AG04449 (cell line): ENCODE data around the gene IL1RN.

ENCODE experiments used
- CTCF ChIA-PET: fragments of 350-600 bp; formaldehyde crosslinking; extraction: SDS; loops from one replicate; lab custom pipeline; 2021; ENCODE audit warnings: antibody characterized with exemption; lab: Yijun Ruan, JAX
- POLR2A ChIA-PET: fragments of 400-600, 350-600 bp; formaldehyde crosslinking; extraction: SDS; loops from one replicate; lab custom pipeline; 2020; ENCODE audit warnings: antibody characterized with exemption, inconsistent platforms; lab: Yijun Ruan, JAX
- DNase-seq: peaks from one replicate; pipeline ENCODE4 v3.0.0-alpha.2; 2010; ENCODE audit warnings: low read depth, low spot score
- H3K4me3 ChIP-seq: 2 replicates; pipeline ENCODE4 v1.5.1; 2011; ENCODE audit warnings: low read depth, mild to moderate bottlenecking, control low read depth, low read length
- TF ChIP-seq, protein P1 (sequence below): IDR thresholded peaks from one replicate; pipeline ENCODE4 v1.5.1; 2011; ENCODE audit warnings: mild to moderate bottlenecking, moderate library complexity, low read length, control low read depth, inconsistent platforms; ENCODE audit not compliant: insufficient read depth; ENCODE audit errors: missing control alignments

The IL1RN gene

DNA sequence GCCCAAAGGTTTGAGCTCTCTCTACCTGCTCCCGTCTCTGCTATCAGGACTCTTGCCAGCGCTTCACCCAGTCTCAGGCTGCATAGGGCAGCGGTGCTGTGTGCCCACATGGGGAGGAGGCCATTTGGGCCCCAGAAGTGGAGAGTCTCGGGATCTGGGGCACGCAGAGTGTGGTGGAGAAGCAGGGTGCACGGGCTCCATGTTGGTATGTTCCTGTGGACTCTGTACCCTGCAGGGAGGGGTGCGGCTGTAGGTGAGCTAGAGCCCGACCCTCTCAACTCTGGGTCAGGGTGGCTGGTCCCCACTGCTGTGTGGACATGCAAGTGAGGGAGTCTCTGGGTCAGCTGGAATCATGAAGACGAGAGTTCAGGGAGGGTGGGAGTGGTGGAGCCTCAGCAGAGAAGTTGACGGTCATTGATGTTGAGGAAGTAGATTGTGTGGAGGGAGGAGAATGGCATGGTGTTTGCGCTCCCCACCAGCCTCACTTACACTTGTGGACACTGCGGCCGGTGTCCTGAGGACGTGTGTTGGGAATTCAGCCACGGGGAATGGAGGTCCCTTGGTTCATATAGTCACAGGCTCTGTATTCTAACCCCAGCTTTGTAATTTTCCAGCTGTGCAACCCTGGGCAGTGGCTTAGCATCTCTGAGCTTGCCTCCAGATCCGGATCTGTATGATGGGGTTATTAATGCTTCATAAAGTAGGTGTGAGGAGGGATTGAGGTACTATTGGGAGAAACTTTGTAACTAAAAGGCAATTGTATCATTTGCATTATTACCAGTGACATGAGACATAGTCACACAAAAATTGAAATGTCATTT, 45.5 kb downstream of the IL1RN start:
- POLR2A ChIA-PET = interaction anchor here (0.6 kb wide), 1 partner anchor 547 kb away, joined by 3 read pairs; no protein-coding TSS in a partner anchor
- H3K4me3 ChIP-seq = no peak overlapping the region
- DNase-seq = no peak
- TF ChIP-seq, protein P1, sequence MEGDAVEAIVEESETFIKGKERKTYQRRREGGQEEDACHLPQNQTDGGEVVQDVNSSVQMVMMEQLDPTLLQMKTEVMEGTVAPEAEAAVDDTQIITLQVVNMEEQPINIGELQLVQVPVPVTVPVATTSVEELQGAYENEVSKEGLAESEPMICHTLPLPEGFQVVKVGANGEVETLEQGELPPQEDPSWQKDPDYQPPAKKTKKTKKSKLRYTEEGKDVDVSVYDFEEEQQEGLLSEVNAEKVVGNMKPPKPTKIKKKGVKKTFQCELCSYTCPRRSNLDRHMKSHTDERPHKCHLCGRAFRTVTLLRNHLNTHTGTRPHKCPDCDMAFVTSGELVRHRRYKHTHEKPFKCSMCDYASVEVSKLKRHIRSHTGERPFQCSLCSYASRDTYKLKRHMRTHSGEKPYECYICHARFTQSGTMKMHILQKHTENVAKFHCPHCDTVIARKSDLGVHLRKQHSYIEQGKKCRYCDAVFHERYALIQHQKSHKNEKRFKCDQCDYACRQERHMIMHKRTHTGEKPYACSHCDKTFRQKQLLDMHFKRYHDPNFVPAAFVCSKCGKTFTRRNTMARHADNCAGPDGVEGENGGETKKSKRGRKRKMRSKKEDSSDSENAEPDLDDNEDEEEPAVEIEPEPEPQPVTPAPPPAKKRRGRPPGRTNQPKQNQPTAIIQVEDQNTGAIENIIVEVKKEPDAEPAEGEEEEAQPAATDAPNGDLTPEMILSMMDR = no peak
- CTCF ChIA-PET = interaction anchor here (1.3 to 4.6 kb wide), 4 partner anchors 27 to 217 kb away, joined by 3 to 28 read pairs (median 8); no protein-coding TSS in a partner anchor

- DNase-seq = no peak
- POLR2A ChIA-PET = no interaction called here
- TF ChIP-seq, protein P1 = no peak
- H3K4me3 ChIP-seq = no peak within 1 kb of the TSS
- CTCF ChIA-PET = interaction anchor here (0.7 to 4.6 kb wide), 9 partner anchors 8 to 72 kb away, joined by 3 to 28 read pairs (median 3); no protein-coding TSS in a partner anchor
Observed at GRCh38 chr2:113173542-113174375, 46.4 kb downstream of the IL1RN start, which contains the start of gene PSD4. Gene PSD4, plus strand, starts transcription at chr2:113173971. Its CDS starts 8,486 bp downstream, at chr2:113182457.

- ChIA-PET CTCF (interaction anchor here (0.7 to 4.6 kb wide), 9 partner anchors 9 to 72 kb away, joined by 3 to 28 read pairs (median 3); no protein-coding TSS in a partner anchor), POLR2A (no interaction called here)
- no peak for DNase-seq
- H3K4me3 ChIP-seq = no peak overlapping the region
- TF ChIP-seq, protein P1 = no peak
Observed at GRCh38 chr2:113174376-113174750, 47.0 kb downstream of the IL1RN start.

- H3K4me3 ChIP-seq = no peak overlapping the region
- ChIA-PET CTCF (interaction anchor here (1.0 to 4.6 kb wide), 8 partner anchors 9 to 71 kb away, joined by 3 to 28 read pairs (median 5); no protein-coding TSS in a partner anchor), POLR2A (interaction anchor here (0.6 kb wide), 1 partner anchor 23 kb away, joined by 3 read pairs; no protein-coding TSS in a partner anchor)
- TF ChIP-seq, protein P1 = no peak
- DNase-seq = no peak
Observed at GRCh38 chr2:113175042-113175628, 47.7 kb downstream of the IL1RN start.

- POLR2A ChIA-PET = no interaction called here
- no peak overlapping the region for H3K4me3 ChIP-seq
- CTCF ChIA-PET = interaction anchor here (1.0 to 4.6 kb wide), 4 partner anchors 21 to 39 kb away, joined by 3 to 28 read pairs (median 5); no protein-coding TSS in a partner anchor
- no peak for DNase-seq
- TF ChIP-seq, protein P1 = no peak
Observed at GRCh38 chr2:113175736-113176695, 48.6 kb downstream of the IL1RN start.
